Endothelial cell (in vitro differentiated cells): ENCODE data around the gene TPH2. TPM values are rescaled to one million over a fixed set of nuclear protein-coding genes. Genes with fewer than 3 reads are reported as not detected.

Experiments used
- DNase-seq: peaks from one replicate; pipeline ENCODE4 v3.0.0; 2021; ENCODE audit warnings: low spot score
- H3K27ac Mint-ChIP-seq: one replicate; pipeline ENCODE4 v1.8.0; 2021; ENCODE audit warnings: mixed read lengths, inconsistent platforms; ENCODE audit not compliant: unreplicated experiment
- H3K27me3 Mint-ChIP-seq: one replicate; pipeline ENCODE4 v1.8.0; 2021; ENCODE audit warnings: mild to moderate bottlenecking, moderate library complexity, mixed read lengths, inconsistent platforms; ENCODE audit not compliant: unreplicated experiment
- H3K36me3 Mint-ChIP-seq: one replicate; pipeline ENCODE4 v1.8.0; 2021; ENCODE audit warnings: mild to moderate bottlenecking, low read depth, mixed read lengths, inconsistent platforms; ENCODE audit not compliant: unreplicated experiment
- H3K4me1 Mint-ChIP-seq: one replicate; pipeline ENCODE4 v1.8.0; 2021; ENCODE audit warnings: mild to moderate bottlenecking, mixed read lengths, inconsistent platforms; ENCODE audit not compliant: unreplicated experiment
- H3K4me3 Mint-ChIP-seq: one replicate; pipeline ENCODE4 v1.8.0; 2021; ENCODE audit warnings: mild to moderate bottlenecking, mixed read lengths, inconsistent platforms; ENCODE audit not compliant: unreplicated experiment
- H3K9me3 Mint-ChIP-seq: one replicate; pipeline ENCODE4 v1.8.0; 2021; ENCODE audit warnings: mixed read lengths, inconsistent platforms; ENCODE audit not compliant: unreplicated experiment
- total RNA-seq: library from RNA; stranded (reverse); fragmentation: NEBNext Ultra II Directional; extraction: Animal tissue kit (Norgen Biotek cat#: 25700); gene quantifications from one replicate; pipeline ENCODE4 v1.2.1, GENCODE V29; 2021; ENCODE audit not compliant: unreplicated experiment
- TF ChIP-seq, protein P1 (sequence below): fragments of 200-600 bp; sonication (generic); IDR thresholded peaks from one replicate; pipeline ENCODE4 v1.5.0; 2021; ENCODE audit warnings: antibody characterized with exemption; ENCODE audit not compliant: unreplicated experiment

Gene TPH2
- total RNA-seq, 1 donor from 2014 or later = 0.10 TPM

DNA sequence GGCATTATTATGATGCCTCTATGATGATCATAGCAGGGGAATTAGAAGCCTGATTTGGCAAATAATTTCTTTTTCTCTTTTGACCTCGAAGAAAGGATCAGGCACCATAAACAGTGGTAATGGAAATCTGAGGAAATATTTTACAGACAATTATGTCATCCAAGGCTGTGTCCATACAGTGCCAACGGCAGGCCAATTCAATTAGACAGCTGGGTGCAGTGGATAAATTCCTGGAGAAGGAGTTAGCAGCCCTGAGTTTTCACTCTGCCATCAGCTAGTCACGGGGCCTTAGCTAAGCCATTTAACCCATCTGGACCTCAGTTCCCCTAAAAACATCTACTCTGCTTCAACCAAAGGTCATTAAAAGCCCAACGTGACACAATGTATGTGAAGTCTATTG lies 4.1 kb downstream of the TPH2 start:
- TF ChIP-seq, protein P1, sequence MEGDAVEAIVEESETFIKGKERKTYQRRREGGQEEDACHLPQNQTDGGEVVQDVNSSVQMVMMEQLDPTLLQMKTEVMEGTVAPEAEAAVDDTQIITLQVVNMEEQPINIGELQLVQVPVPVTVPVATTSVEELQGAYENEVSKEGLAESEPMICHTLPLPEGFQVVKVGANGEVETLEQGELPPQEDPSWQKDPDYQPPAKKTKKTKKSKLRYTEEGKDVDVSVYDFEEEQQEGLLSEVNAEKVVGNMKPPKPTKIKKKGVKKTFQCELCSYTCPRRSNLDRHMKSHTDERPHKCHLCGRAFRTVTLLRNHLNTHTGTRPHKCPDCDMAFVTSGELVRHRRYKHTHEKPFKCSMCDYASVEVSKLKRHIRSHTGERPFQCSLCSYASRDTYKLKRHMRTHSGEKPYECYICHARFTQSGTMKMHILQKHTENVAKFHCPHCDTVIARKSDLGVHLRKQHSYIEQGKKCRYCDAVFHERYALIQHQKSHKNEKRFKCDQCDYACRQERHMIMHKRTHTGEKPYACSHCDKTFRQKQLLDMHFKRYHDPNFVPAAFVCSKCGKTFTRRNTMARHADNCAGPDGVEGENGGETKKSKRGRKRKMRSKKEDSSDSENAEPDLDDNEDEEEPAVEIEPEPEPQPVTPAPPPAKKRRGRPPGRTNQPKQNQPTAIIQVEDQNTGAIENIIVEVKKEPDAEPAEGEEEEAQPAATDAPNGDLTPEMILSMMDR = no peak
- H3K27me3 Mint-ChIP-seq = peaks cover 5% of the 10 kb centered on the region
- H3K4me1 Mint-ChIP-seq = peaks cover 31% of the 10 kb centered on the region
- no peak for DNase-seq
- H3K36me3 Mint-ChIP-seq = no peaks in the 10 kb centered on the region
- H3K4me3 Mint-ChIP-seq = no peak overlapping the region
- H3K9me3 Mint-ChIP-seq = no peaks in the 10 kb centered on the region
- no peak overlapping the region for H3K27ac Mint-ChIP-seq

DNA sequence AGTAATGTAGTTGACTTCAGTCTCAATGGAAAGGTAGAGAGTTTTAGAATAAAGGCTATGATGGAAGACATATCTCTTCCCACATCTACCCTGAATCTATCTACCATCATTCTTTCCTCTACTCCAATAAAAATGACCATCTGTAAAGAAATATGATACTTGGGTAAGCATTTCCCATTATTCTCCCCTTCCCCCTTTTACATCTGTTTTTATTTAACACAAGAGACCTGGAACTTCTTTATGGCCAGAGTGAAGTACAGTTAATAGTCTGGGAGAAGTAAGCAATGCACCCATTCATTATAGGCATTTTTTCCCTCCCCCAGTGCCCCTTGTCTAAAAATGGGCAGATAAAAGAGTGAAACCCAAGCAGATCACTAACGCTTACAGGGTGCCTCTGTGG lies 6.5 kb downstream of the TPH2 start:
- DNase-seq = no peak
- peaks cover 2% of the 10 kb centered on the region for H3K27me3 Mint-ChIP-seq
- no peaks in the 10 kb centered on the region for H3K36me3 Mint-ChIP-seq
- H3K27ac Mint-ChIP-seq = peak overlapping the region; percentile 65
- peaks cover 42% of the 10 kb centered on the region for H3K4me1 Mint-ChIP-seq
- H3K9me3 Mint-ChIP-seq = no peaks in the 10 kb centered on the region
- no peak overlapping the region for H3K4me3 Mint-ChIP-seq
- TF ChIP-seq, protein P1 = no peak

DNA sequence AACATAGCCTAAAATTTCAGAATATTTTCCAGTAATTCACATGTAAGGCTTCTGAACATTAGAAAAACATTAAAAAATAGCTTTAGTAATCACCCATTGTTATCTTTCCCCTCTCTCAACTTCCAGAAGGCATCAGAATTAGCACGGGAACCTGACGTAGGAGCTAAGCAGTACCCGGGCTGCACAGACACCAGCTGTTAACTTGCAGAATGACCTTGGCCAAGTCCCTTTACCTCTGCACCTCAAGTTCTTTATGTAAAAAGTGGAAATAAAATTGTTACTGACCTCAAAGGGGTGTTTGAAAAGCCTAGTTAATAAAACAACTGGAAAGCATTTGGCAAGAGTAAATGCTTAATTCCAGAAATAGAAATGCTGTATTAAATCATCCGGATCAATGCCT lies 7.2 kb downstream of the TPH2 start:
- H3K9me3 Mint-ChIP-seq = no peaks in the 10 kb centered on the region
- peaks cover 2% of the 10 kb centered on the region for H3K27me3 Mint-ChIP-seq
- peaks cover 45% of the 10 kb centered on the region for H3K4me1 Mint-ChIP-seq
- H3K27ac Mint-ChIP-seq = no peak overlapping the region
- TF ChIP-seq, protein P1 = no peak
- H3K4me3 Mint-ChIP-seq = no peak overlapping the region
- H3K36me3 Mint-ChIP-seq = no peaks in the 10 kb centered on the region
- DNase-seq = no peak

DNA sequence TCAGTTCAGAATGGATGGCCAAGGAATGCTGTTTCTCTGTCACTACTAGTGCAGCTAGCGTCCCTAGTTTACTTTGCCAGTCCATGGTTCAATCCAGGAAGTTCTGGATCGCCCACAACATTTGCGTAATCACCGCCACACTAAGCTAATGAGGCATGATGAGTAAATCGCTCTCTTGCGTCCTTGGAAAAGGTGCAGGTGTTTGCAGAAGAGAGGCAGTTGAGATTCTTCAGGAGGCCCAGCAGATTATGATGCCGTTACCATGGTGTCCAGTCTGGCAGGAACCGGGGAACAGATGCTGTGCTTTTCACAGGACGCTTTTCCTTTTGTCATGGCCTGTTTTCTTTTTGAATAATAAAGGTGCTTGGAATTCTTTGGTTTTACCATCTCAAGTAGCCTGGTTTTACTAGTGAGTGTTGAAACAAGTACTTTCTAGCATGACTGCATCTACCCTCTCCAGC lies 9.0 kb downstream of the TPH2 start:
- peak; percentile 53 for DNase-seq
- no peak overlapping the region for H3K4me3 Mint-ChIP-seq
- peak overlapping the region; percentile 78 for H3K27ac Mint-ChIP-seq
- no peaks in the 10 kb centered on the region for H3K9me3 Mint-ChIP-seq
- H3K36me3 Mint-ChIP-seq = no peaks in the 10 kb centered on the region
- TF ChIP-seq, protein P1 = no peak
- H3K27me3 Mint-ChIP-seq = peaks cover 2% of the 10 kb centered on the region
- peaks cover 45% of the 10 kb centered on the region for H3K4me1 Mint-ChIP-seq

DNA sequence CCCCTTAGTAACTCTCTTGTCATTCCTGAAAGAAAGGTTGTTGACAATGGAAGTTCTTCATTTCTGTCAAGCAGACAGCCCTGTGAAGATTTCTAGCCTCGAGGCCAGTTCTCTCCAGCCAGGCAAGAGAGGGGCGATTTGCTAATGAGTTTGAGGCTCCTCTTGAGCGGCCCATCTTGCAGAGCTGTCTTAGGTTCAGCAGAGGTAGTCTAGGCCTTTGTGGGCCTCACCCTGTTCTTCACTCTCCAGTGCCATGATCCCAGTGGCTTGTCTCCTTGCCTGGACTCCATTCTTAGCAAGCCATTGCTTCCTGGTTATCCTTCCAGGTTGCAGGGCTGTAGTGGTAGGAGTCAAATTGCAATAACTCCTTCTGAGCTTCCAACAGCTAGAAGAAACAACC lies 9.7 kb downstream of the TPH2 start:
- Mint-ChIP-seq H3K27ac (peak overlapping the region; percentile 53), H3K36me3 (no peaks in the 10 kb centered on the region), H3K4me1 (peaks cover 45% of the 10 kb centered on the region), H3K27me3 (peaks cover 2% of the 10 kb centered on the region), H3K9me3 (no peaks in the 10 kb centered on the region), H3K4me3 (no peak overlapping the region)
- DNase-seq = no peak
- TF ChIP-seq, protein P1 = no peak
